Stimulated activated CD4-positive, alpha-beta T cell treated with anti-CD3 and anti-CD28 coated beads, Interleukin-1b, Interleukin-23, amount 100 ng/mL, for 4 hours (primary cell): ENCODE data around the gene C1GALT1C1L.
A peak's percentile ranks its signal among the peaks of the same experiment; 100 is the strongest.
"Not testable (repeated sequence)": the region's sequence is repeated elsewhere in the genome, so short reads cannot be mapped to it uniquely, and the experiment has no call there.

Experiments
- DNase-seq, 2 donors: peaks; one replicate each; pipeline ENCODE4 v3.0.0-alpha.2; 2020; ENCODE audit warnings: low read depth in 2 of 2

The C1GALT1C1L gene

DNA sequence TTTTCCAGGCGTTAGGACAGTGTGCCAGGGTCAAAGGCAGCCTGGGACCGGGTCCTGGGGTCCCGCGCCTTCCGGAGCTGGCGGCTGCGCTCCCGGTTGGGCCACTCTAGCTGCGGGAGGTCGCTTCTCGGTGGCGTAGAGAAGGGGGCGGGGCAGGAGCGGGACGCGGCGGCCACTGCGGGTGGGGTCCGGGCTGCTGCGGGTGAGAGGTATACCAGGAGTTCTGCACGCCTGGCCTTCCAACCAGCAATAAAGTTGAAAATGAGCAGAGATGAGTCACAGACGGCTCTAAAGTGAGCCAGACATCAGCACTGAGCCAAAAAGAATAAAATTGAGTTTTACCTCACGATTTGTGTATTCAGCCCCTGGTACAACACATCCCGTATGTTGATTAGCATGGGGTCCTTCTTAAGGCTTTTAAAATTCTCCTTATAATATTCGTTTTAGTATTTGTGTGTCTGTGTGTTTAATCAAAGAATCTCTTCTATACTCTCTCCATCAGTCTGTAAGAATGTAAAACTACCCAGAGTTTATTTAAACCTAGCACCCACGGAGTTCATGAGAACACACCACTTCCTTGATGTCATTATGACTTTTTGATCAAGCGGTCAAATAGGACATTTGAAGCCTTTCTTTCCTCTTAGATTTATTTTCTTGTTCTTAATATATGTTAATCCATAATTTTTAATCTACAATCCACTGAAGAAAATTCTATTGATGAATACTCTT is at the start of gene C1GALT1C1L:
Gene C1GALT1C1L, minus strand, starts transcription at position 108 of the 729 bp plus-strand sequence. Its CDS starts 107 bp downstream, at position 1.
- peak; percentile 1 to 22 for DNase-seq

- DNase-seq = no peak
Observed at GRCh38 chr2:43725711-43726246, 49.5 kb upstream of the C1GALT1C1L start.

- DNase-seq = no peak
Observed at GRCh38 chr2:43724728-43725526, 48.7 kb upstream of the C1GALT1C1L start.

GRCh38 chr2:43718530-43719124 is 42.4 kb upstream of the C1GALT1C1L start:
- DNase-seq = no peak

- no peak for DNase-seq
Observed at GRCh38 chr2:43717322-43717721, 41.1 kb upstream of the C1GALT1C1L start.

DNA sequence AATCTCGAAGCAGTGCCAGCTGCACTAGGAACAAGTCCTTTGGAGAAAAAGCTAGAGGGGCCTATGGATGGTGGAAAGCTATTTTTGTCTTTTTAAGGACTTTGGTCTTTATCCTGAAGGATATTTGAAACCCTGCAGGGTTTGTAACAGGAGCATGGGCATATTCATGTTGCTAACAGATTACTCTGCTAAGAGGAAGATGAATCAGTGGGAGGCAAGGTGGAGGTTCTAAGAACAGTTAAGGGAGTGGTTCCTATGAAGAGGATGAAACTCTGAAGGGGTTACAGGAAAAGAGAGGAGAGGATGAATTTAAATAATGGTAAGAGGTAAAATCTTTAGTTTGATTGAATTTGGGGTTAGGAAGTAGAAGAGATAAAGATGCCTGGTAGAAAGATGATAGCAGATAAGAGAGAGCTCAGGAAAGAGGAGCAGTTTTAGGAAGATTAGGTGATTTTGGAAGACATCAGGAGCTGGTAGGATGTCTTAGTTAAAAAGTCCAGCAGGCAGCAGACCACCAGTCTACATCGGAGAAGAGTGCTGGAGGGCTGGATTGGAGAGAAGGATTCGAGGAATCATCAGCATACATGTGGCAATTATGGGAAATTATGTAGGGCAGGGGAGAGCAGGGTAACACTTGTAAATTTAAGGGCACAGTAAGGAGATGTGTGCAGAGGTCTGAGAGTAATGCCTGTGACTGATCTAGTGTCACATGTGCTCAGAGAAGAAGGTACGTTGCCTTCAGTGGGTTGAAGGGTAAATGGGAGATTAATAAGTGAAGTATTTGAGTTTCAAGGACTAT is 39.3 kb upstream of the C1GALT1C1L start:
- DNase-seq = no peak

DNA sequence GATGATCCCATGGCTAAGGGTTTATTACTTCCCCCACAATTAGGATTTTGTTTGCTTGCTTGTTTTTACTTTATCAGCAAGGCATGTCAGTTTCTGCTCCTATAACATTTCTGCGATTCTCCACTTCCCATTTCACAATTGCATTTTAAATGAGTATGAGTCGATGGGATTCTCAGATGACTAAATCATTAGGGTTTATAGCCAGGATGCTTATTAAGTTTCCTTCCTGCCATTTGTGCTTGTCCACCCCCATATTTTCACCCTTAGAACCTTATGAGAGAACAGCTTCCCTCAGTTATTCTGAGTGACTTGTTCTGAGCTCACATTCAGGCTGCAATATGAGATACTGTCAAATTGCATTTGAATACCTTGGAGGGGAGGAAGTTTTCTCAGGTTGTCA is 37.9 kb upstream of the C1GALT1C1L start:
- no peak for DNase-seq

DNA sequence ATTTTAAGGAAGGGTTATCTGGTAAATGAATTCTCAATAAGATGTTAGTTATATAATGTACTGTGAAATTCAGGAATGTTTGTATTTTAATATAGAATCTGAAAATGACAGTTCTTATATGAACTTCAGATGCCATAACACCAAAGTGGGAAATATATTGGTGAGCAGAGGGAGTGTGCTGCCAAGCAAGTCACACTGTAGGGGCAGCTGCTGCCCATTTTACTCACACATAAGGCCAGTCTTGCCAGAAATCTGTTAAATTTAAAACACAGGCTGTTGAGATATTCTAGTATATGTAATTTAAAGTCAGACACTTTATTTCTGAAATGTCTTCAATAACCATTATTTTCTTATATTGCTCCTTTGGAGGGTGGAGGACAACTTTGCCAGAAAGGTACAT is 34.6 kb upstream of the C1GALT1C1L start:
- DNase-seq = no peak

- no peak for DNase-seq
Observed at GRCh38 chr2:43708891-43709290, 32.7 kb upstream of the C1GALT1C1L start.

- DNase-seq = no peak
Observed at GRCh38 chr2:43708178-43708577, 31.9 kb upstream of the C1GALT1C1L start.

DNA sequence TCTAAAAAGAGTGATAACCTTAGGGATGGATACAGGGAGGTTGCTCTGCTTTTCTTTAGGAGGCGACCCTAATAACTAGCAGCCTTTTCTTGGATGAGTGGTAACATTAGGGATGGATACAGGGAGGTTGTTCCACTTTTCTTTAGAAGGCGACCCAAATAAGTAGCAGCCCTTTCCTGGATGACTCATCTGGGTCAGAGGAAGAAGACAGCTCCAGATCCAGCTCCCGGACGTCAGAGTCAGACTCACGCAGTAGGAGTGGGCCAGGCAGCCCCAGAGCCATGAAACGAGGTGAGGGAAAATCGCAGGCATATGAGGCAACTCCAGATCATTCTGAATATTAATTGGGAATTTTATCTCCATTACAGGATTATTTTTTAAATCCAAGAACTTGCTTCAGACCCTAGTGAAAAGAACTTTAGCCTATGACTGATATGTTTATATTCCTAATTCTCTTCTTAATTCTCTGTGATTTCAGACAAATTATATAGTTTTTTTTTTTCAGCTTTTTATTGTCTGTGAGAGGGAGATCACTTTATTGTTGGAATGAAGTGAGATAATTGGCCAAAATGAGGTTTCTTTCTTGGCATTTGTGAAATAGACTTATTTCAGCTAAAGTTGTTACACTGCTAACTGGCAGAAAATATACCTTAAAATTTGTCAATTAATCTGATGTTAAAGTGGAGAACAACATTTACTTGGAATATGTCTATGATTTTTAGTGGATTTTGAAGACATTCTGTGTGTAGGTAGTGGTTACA is 31.2 kb upstream of the C1GALT1C1L start:
- DNase-seq = no peak

DNA sequence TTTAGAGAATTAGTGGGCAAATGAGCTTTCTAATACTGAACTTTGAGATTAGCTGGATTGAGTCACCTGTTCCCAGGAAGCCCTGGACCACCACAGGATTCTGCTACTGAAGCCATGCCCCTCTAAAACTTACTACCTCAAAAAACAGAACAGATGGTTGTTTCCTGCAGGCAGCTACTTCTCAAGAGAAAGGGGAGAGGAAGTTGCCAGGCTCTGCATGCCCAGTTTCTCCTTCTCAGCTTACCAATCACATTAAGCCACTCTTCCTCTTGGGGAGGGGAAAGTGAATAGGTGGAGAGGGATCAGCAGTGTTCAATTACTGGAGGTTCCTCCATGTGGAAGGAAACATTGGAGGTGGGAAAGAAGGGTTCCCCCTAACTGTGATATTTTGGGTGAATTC is 24.9 kb upstream of the C1GALT1C1L start:
- no peak for DNase-seq

DNA sequence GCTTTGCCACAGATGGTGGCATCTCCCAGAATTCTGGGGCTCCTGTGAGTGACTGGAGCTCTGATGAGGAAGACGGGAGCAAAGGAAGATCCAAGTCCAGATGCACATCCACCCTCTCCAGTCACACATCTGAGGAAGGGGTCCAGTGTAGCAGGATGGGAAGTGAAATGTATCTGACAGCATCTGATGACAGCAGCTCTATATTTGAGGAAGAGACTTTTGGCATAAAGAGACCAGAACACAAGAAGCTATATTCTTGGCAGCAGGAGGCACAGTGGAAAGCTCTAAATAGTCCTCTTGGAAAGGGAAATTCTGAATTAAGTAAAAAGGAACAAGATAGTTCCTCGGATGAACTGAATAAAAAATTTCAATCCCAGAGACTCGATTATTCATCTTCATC is 23.5 kb upstream of the C1GALT1C1L start:
- DNase-seq = no peak

DNA sequence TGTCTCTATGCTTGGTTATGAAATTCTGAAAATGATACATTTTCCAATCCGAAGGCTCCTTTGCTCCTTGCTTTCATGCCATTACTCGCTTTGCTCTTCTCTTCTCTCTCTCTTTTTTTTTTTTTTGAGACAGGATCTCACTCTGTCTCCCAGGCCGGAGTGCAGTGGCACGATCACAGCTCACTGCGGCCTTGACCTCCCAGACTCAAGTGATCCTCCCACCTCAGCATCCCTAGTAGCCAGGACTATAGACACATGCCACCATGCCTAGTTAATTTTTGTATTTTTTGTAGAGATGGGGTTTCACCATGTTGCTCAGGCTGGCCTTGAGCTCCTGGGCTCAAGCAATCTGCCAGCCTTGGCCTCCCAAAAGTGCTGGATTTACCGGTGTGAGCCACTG is 21.9 kb upstream of the C1GALT1C1L start:
- not testable (repeated sequence) for DNase-seq

GRCh38 chr2:43692428-43692994 is 16.3 kb upstream of the C1GALT1C1L start:
- DNase-seq = no peak

- DNase-seq = no peak
Observed at GRCh38 chr2:43689999-43690398, 13.8 kb upstream of the C1GALT1C1L start.

GRCh38 chr2:43685357-43685756 is 9.1 kb upstream of the C1GALT1C1L start:
- DNase-seq = no peak

GRCh38 chr2:43677783-43678182 is 1.6 kb upstream of the C1GALT1C1L start:
- not testable (repeated sequence) for DNase-seq

DNA sequence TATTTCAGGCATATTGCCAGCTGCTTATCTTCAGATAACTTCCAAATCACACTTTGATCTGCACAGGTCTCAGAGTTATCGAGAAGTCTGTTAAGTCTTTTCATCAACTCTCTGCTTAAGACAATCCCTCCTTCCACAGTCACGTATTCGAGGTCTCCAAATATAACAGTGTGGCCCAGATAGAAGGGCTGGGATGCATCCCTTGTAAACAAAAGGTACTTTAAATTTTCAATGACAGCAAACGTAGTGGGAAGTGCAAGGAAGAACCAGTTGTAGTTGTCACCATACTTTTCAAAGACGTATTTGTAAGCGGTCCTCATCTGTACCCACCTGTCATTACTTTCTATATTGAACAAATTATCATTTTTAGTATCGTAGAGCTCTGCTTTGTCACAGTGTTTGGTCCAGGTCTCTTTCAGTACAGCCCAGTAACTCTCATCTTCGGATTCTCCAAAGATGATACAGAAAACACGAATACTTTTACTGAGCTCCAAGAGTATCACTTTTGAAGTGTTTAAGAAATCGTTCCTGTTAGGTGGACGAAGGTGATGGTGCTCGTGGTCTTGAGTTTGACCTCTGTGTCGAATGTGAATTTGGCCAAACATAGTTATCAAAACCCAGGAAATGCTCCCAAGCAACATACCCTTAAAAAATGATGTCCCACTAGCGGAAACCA is 445 bp downstream of the C1GALT1C1L start:
- DNase-seq = no peak

DNA sequence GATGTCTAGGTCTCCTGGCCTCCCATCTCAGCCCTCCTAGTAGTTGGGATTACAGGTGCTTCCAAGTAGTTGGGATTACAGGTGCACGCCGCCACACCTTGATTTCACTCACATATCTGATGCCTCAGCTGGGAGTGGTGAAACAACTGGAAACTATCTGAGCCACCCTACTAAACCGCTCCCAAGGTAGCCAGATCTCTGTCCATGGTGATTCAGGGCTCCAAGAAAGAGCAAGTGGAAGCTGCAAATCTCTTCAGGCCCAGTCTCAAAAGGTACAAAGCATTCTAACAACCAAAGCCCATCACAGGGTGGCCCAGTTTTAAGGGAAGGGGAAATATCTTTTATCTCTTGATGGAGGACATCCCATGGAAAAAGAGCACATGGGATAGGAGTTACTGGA is 19.0 kb downstream of the C1GALT1C1L start:
- DNase-seq = no peak
